Vagina (tissue), 2 donors: ENCODE data around the gene B4GALNT1. TPM values are rescaled to one million over a fixed set of nuclear protein-coding genes. Genes with fewer than 3 reads are reported as not detected.

Experiments
- DNase-seq, 2 donors: peaks; one replicate each; pipeline ENCODE4 v3.0.0-alpha.2; 2017; ENCODE audit errors: extremely low spot score in 2 of 2
- H3K27ac ChIP-seq: fragments of 200-600 bp; sonication (generic); one replicate; pipeline ENCODE4 v1.5.1; 2019
- H3K27me3 ChIP-seq: fragments of 200-600 bp; sonication (generic); one replicate; pipeline ENCODE4 v1.5.1; 2019
- H3K36me3 ChIP-seq, 2 donors: fragments of 200-600 bp; sonication (generic); one replicate each; pipeline ENCODE4 v1.5.1; 2017 to 2019
- H3K4me1 ChIP-seq: fragments of 200-600 bp; sonication (generic); one replicate; pipeline ENCODE4 v1.5.1; 2019
- H3K4me3 ChIP-seq, 2 donors: fragments of 200-600 bp; sonication (generic); 1 replicate in 1 of 2; 2 replicates in 1 of 2; pipeline ENCODE4 v1.5.1; 2016 to 2019
- H3K9me3 ChIP-seq: fragments of 200-600 bp; sonication (generic); one replicate; pipeline ENCODE4 v1.5.1; 2019
- POLR2A ChIP-seq, 2 donors: fragments of 450-650 bp; IDR thresholded peaks; one replicate each; pipeline ENCODE4 v1.6.1; 2017; ENCODE audit warnings: antibody characterized with exemption in 2 of 2, mild to moderate bottlenecking in 2 of 2, moderate library complexity in 2 of 2
- POLR2AphosphoS5 ChIP-seq, 2 donors: sonication (generic); formaldehyde crosslinking; IDR thresholded peaks; one replicate each; pipeline ENCODE4 v1.9.0; 2017; ENCODE audit warnings: antibody characterized with exemption in 2 of 2, mild to moderate bottlenecking in 2 of 2, low read depth in 1 of 2; ENCODE audit not compliant: insufficient read depth in 1 of 2
- intact Hi-C: fragments of 100-400 bp; cut with DNase I; formaldehyde crosslinking; loops from one replicate; pipeline ENCODE4 v1.15.1; 2023
- total RNA-seq: library from RNA; depleted of rRNA; stranded (reverse); fragments of >200 nt; gene quantifications from one replicate; pipeline ENCODE4 v1.2.3, GENCODE V29; 2016
- TF ChIP-seq, protein P1 (sequence below), 3 experiments: fragments of 450-650 bp in 2 of 3; fragments of 200-600 bp in 1 of 3; sonication (generic) in 1 of 3; IDR thresholded peaks; one replicate each; pipeline ENCODE4 v1.5.1; 2017 to 2019; ENCODE audit warnings: antibody characterized with exemption in 3 of 3, mild to moderate bottlenecking in 2 of 3, moderate library complexity in 2 of 3

B4GALNT1 gene
- total RNA-seq, 1 donor from 2014 or later, result 7.6 TPM

- Histone ChIP-seq H3K27me3 (no peaks in the 10 kb centered on the region), H3K36me3 (peaks cover 0 to 34% of the 10 kb centered on the region in 2 donors), H3K4me1 (peaks cover 26% of the 10 kb centered on the region), H3K27ac (peak overlapping the region; percentile 99), H3K9me3 (no peaks in the 10 kb centered on the region), H3K4me3 (no peak overlapping the region)
- intact Hi-C loops, result no loop called here
- TF ChIP-seq, protein P1, sequence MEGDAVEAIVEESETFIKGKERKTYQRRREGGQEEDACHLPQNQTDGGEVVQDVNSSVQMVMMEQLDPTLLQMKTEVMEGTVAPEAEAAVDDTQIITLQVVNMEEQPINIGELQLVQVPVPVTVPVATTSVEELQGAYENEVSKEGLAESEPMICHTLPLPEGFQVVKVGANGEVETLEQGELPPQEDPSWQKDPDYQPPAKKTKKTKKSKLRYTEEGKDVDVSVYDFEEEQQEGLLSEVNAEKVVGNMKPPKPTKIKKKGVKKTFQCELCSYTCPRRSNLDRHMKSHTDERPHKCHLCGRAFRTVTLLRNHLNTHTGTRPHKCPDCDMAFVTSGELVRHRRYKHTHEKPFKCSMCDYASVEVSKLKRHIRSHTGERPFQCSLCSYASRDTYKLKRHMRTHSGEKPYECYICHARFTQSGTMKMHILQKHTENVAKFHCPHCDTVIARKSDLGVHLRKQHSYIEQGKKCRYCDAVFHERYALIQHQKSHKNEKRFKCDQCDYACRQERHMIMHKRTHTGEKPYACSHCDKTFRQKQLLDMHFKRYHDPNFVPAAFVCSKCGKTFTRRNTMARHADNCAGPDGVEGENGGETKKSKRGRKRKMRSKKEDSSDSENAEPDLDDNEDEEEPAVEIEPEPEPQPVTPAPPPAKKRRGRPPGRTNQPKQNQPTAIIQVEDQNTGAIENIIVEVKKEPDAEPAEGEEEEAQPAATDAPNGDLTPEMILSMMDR (IDR thresholded peaks at IDR 0.05), result no peak
- TF ChIP-seq POLR2A (IDR thresholded peaks at IDR 0.05), result no peak
- TF ChIP-seq POLR2AphosphoS5 (IDR thresholded peaks at IDR 0.05; ENCODE audit: insufficient read depth in 1 of 2, low read depth in 1 of 2), result no peak
- DNase-seq, result no peak
Measured at GRCh38 chr12:57602544-57602943, 30.5 kb downstream of the B4GALNT1 start.

- no peak for TF ChIP-seq POLR2A (IDR thresholded peaks at IDR 0.05)
- TF ChIP-seq, protein P1 (IDR thresholded peaks at IDR 0.05), result no peak
- no peak for TF ChIP-seq POLR2AphosphoS5 (IDR thresholded peaks at IDR 0.05; ENCODE audit: insufficient read depth in 1 of 2, low read depth in 1 of 2)
- Histone ChIP-seq H3K4me3 (no peak overlapping the region), H3K4me1 (peaks cover 23% of the 10 kb centered on the region), H3K9me3 (no peaks in the 10 kb centered on the region), H3K36me3 (peaks cover 0 to 40% of the 10 kb centered on the region in 2 donors), H3K27me3 (no peaks in the 10 kb centered on the region), H3K27ac (no peak overlapping the region)
- DNase-seq, result no peak
- intact Hi-C loops, result no loop called here
Measured at GRCh38 chr12:57600395-57600794, 32.6 kb downstream of the B4GALNT1 start.

DNA sequence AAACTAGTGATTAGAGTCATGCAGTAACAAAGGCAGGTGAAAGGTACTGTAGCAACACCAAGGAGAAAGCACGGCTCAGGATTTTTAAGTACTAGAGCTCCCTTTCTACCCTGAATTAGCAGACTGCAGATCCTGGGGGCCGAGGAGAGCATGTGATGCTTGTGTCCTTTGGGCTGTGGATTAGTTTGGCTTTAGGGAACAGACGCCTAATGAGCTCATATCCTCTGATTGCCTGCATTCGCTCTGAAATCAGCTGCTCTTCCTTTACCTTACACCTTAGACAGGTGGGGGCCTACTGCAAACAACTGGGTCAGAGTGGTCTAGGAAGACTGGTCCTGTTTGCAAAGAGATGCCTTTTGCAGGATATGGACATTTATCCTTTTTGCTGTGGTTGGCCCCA is 39.8 kb downstream of the B4GALNT1 start:
- TF ChIP-seq POLR2AphosphoS5 (IDR thresholded peaks at IDR 0.05; ENCODE audit: insufficient read depth in 1 of 2, low read depth in 1 of 2), result no peak
- peaks cover 27% of the 10 kb centered on the region for H3K4me1 ChIP-seq
- no peak for DNase-seq
- H3K36me3 ChIP-seq, result peaks cover 0 to 11% of the 10 kb centered on the region in 2 donors
- no peaks in the 10 kb centered on the region for H3K9me3 ChIP-seq
- H3K27ac ChIP-seq, result no peak overlapping the region
- no peaks in the 10 kb centered on the region for H3K27me3 ChIP-seq
- no peak overlapping the region for H3K4me3 ChIP-seq
- intact Hi-C loops, result no loop called here

- intact Hi-C loops, result no loop called here
- Histone ChIP-seq H3K4me3 (no peak overlapping the region), H3K9me3 (no peaks in the 10 kb centered on the region), H3K27ac (no peak overlapping the region), H3K4me1 (peaks cover 27% of the 10 kb centered on the region), H3K36me3 (peaks cover 0 to 7% of the 10 kb centered on the region in 2 donors), H3K27me3 (no peaks in the 10 kb centered on the region)
- TF ChIP-seq, protein P1 (IDR thresholded peaks at IDR 0.05), result no peak
- no peak for DNase-seq
Measured at GRCh38 chr12:57592551-57593165, 40.3 kb downstream of the B4GALNT1 start.

DNA sequence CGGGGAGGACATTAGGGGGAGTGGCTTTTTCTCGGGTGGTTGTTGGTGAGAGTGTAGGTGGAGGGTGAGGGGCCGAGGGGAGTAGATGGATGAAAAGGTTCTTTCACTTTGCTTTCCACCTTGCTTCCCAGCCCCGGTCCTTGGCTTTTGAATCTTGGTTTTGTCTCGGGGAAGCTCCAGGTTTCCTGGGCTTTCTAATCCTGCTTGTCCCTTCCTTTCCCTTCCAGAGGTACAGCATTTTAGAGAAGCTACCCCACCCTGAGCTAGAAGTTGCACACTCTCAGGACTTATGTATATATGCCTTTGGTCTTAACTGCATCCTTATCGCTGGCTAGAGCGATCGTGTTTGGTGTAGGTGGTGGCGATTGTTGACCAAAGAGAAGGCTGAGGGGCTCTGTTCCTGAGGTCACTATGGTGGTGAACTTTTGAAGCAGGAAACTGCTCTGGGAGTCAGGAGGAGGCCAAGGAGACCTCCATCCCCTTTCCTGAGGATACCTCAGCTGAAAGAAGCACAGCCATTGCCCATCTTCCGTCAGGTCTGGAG is 41.1 kb downstream of the B4GALNT1 start:
- peaks cover 0 to 7% of the 10 kb centered on the region in 2 donors for H3K36me3 ChIP-seq
- H3K4me3 ChIP-seq, result peak overlapping the region; percentile 84 to 95
- H3K27ac ChIP-seq, result peak overlapping the region; percentile 78
- intact Hi-C loops, result no loop called here
- no peak for DNase-seq
- TF ChIP-seq, protein P1 (IDR thresholded peaks at IDR 0.05), result no peak
- TF ChIP-seq POLR2AphosphoS5 (IDR thresholded peaks at IDR 0.05; ENCODE audit: insufficient read depth in 1 of 2, low read depth in 1 of 2) (no peak), POLR2A (IDR thresholded peaks at IDR 0.05) (no peak)
- H3K4me1 ChIP-seq, result peaks cover 27% of the 10 kb centered on the region
- no peaks in the 10 kb centered on the region for H3K27me3 ChIP-seq
- no peaks in the 10 kb centered on the region for H3K9me3 ChIP-seq
